H1 (cell line): ENCODE results near the gene CTIF. TPM values are rescaled to one million over a fixed set of nuclear protein-coding genes. Genes with fewer than 3 reads are reported as not detected.
A peak's percentile ranks its signal among the peaks of the same experiment; 100 is the strongest.

Source experiments
- CTCF ChIA-PET: fragments of 300-600 bp; sonication (Branson Sonifier 250); formaldehyde crosslinking; loops from one replicate; lab custom pipeline; 2021; ENCODE audit not compliant: partially characterized antibody; lab: Charles Lee
- POLR2A ChIA-PET: fragments of 300-600 bp; sonication (Branson Sonifier 250); formaldehyde crosslinking; loops from one replicate; lab custom pipeline; 2021; ENCODE audit warnings: inconsistent platforms; ENCODE audit not compliant: partially characterized antibody; lab: Charles Lee
- DNase-seq, 2 experiments: peaks; one replicate each; pipeline versions ENCODE4 v3.0.0 to v3.0.0-alpha.2; 2010 to 2022; ENCODE audit warnings: low spot score in 2 of 2, low read depth in 1 of 2, mixed read lengths in 1 of 2
- FAIRE-seq: peaks from 2 replicates; lab custom pipeline; 2011; peaks lifted over from hg19 to GRCh38; lab: Jason Lieb, UNC
- H2AFZ ChIP-seq: 2 replicates; pipeline ENCODE4 v1.8.1; 2012; ENCODE audit warnings: low read length, inconsistent platforms
- H2AK5ac ChIP-seq: 2 replicates; pipeline ENCODE4 v1.6.1; 2013; ENCODE audit warnings: low read depth, low read length
- H2BK120ac ChIP-seq: replicated peaks from 2 replicates; pipeline ENCODE3; 2013; ENCODE audit warnings: low read depth, low read length, inconsistent platforms
- H2BK12ac ChIP-seq: 2 replicates; pipeline ENCODE4 v1.6.1; 2013; ENCODE audit warnings: low read depth, low read length
- H2BK15ac ChIP-seq: 2 replicates; pipeline ENCODE4 v1.6.1; 2013; ENCODE audit warnings: low read length
- H2BK20ac ChIP-seq: 2 replicates; pipeline ENCODE4 v1.6.1; 2013; ENCODE audit warnings: low read length
- H2BK5ac ChIP-seq: 2 replicates; pipeline ENCODE4 v1.6.1; 2013; ENCODE audit warnings: low read depth, low read length
- H3K14ac ChIP-seq: 2 replicates; pipeline ENCODE4 v1.6.1; 2013; ENCODE audit warnings: inconsistent platforms; ENCODE audit not compliant: insufficient read length
- H3K18ac ChIP-seq: 2 replicates; pipeline ENCODE4 v1.6.1; 2013; ENCODE audit warnings: low read length; ENCODE audit errors: extremely low read depth
- H3K23ac ChIP-seq: 2 replicates; pipeline ENCODE4 v1.6.1; 2013; ENCODE audit warnings: inconsistent platforms; ENCODE audit not compliant: insufficient read length
- H3K23me2 ChIP-seq: 2 replicates; pipeline ENCODE4 v1.6.1; 2013; ENCODE audit warnings: low read depth, low read length
- H3K27ac ChIP-seq: 2 replicates; pipeline ENCODE4 v1.6.1; 2011; ENCODE audit warnings: low read depth, low read length, inconsistent platforms
- H3K27me3 ChIP-seq, 4 experiments: replicated peaks in 1 of 4; 1 replicate in 1 of 4; 2 replicates in 3 of 4; pipeline versions ENCODE4 v1.6.1 to v1.8.1; 2011 to 2013; ENCODE audit warnings: low read length in 3 of 4, mild to moderate bottlenecking in 3 of 4, inconsistent platforms in 2 of 4, mixed read lengths in 2 of 4, moderate library complexity in 1 of 4; ENCODE audit not compliant: control insufficient read depth in 3 of 4, insufficient read depth in 3 of 4; ENCODE audit errors: extremely low read depth in 1 of 4
- H3K36me3 ChIP-seq, 4 experiments: 2 replicates each; pipeline versions ENCODE4 v1.6.1 to v1.8.1; 2011 to 2013; ENCODE audit warnings: mild to moderate bottlenecking in 4 of 4, low read length in 3 of 4, moderate library complexity in 2 of 4, control low read depth in 1 of 4, inconsistent platforms in 1 of 4; ENCODE audit not compliant: insufficient read depth in 4 of 4, control insufficient read depth in 2 of 4
- H3K4ac ChIP-seq: replicated peaks from 2 replicates; pipeline ENCODE3; 2013; ENCODE audit warnings: low read length, low read depth, mixed read lengths, inconsistent platforms; ENCODE audit not compliant: insufficient read length
- H3K4me1 ChIP-seq, 4 experiments: replicated peaks in 1 of 4; 1 replicate in 1 of 4; 2 replicates in 3 of 4; pipeline versions ENCODE4 v1.6.1 to v1.8.1; 2011 to 2013; ENCODE audit warnings: low read length in 3 of 4, inconsistent platforms in 2 of 4, mixed read lengths in 1 of 4; ENCODE audit not compliant: insufficient read depth in 4 of 4, control insufficient read depth in 3 of 4
- H3K4me2 ChIP-seq, 2 experiments: 2 replicates each; pipeline versions ENCODE4 v1.6.1 to v1.8.1; 2011 to 2013; ENCODE audit warnings: low read depth in 2 of 2, low read length in 2 of 2, control low read depth in 1 of 2, inconsistent platforms in 1 of 2, mild to moderate bottlenecking in 1 of 2; ENCODE audit not compliant: insufficient read depth in 1 of 2
- H3K4me3 ChIP-seq, 4 experiments: fragments of 200-600, 300-600 bp in 1 of 4; sonication (generic), shearing (Covaris generic), sonication (Bioruptor Twin) in 1 of 4; 2 replicates each; pipeline versions ENCODE4 v1.5.1 to v1.8.1; 2011 to 2016; ENCODE audit warnings: low read length in 4 of 4, low read depth in 3 of 4, control low read depth in 2 of 4, inconsistent platforms in 2 of 4, mild to moderate bottlenecking in 2 of 4, mixed read lengths in 1 of 4, moderate library complexity in 1 of 4; ENCODE audit not compliant: insufficient read depth in 2 of 4; ENCODE audit errors: extremely low read depth in 1 of 4
- H3K56ac ChIP-seq: replicated peaks from 2 replicates; pipeline ENCODE3; 2013; ENCODE audit warnings: low read depth, mild to moderate bottlenecking, mixed read lengths, low read length, inconsistent platforms; ENCODE audit not compliant: insufficient read length
- H3K79me1 ChIP-seq: 2 replicates; pipeline ENCODE4 v1.6.1; 2013; ENCODE audit warnings: low read depth, low read length, control low read depth
- H3K79me2 ChIP-seq, 2 experiments: 2 replicates each; pipeline versions ENCODE4 v1.6.1 to v1.8.1; 2012 to 2013; ENCODE audit warnings: low read length in 2 of 2, mild to moderate bottlenecking in 2 of 2, inconsistent platforms in 1 of 2; ENCODE audit not compliant: insufficient read depth in 2 of 2, control insufficient read depth in 1 of 2
- H3K9ac ChIP-seq, 4 experiments: replicated peaks in 1 of 4; 1 replicate in 1 of 4; 2 replicates in 3 of 4; pipeline versions ENCODE4 v1.6.1 to v1.8.1; 2011 to 2013; ENCODE audit warnings: low read depth in 3 of 4, low read length in 3 of 4, control low read depth in 2 of 4, mild to moderate bottlenecking in 2 of 4, moderate library complexity in 2 of 4, inconsistent platforms in 1 of 4; ENCODE audit errors: extremely low read depth in 1 of 4
- H3K9me3 ChIP-seq, 2 experiments: 2 replicates each; pipeline versions ENCODE4 v1.6.1 to v1.8.1; 2012 to 2013; ENCODE audit warnings: mild to moderate bottlenecking in 2 of 2, moderate library complexity in 2 of 2, control low read depth in 1 of 2, inconsistent platforms in 1 of 2, low read depth in 1 of 2, low read length in 1 of 2, mixed read lengths in 1 of 2; ENCODE audit not compliant: insufficient read depth in 2 of 2
- H4K20me1 ChIP-seq, 2 experiments: replicated peaks in 1 of 2; 2 replicates each; pipeline versions ENCODE3 to v1.8.1; 2011 to 2013; ENCODE audit warnings: inconsistent platforms in 2 of 2, low read length in 2 of 2, mild to moderate bottlenecking in 1 of 2; ENCODE audit not compliant: insufficient read depth in 2 of 2, control insufficient read depth in 1 of 2
- H4K5ac ChIP-seq: 2 replicates; pipeline ENCODE4 v1.6.1; 2013; ENCODE audit warnings: low read length, low read depth, mixed read lengths, inconsistent platforms; ENCODE audit not compliant: insufficient read length
- H4K8ac ChIP-seq: 2 replicates; pipeline ENCODE4 v1.8.0; 2013; ENCODE audit warnings: mild to moderate bottlenecking, moderate library complexity, low read length, inconsistent platforms; ENCODE audit not compliant: insufficient read depth; ENCODE audit errors: extremely low read depth
- H4K91ac ChIP-seq: replicated peaks from 2 replicates; pipeline ENCODE3; 2013; ENCODE audit warnings: low read length, mixed read lengths, inconsistent platforms; ENCODE audit not compliant: insufficient read length
- ASH2L ChIP-seq: fragments of 200-600, 300-600 bp; sonication (generic); IDR thresholded peaks from one replicate; pipeline ENCODE4 v1.7.1; 2017; ENCODE audit warnings: low read length
- BACH1 ChIP-seq: IDR thresholded peaks from 2 replicates; pipeline ENCODE4 v1.6.1; 2012; ENCODE audit warnings: low read length, improper control_type of control experiment
- BRCA1 ChIP-seq: IDR thresholded peaks from 2 replicates; pipeline ENCODE4 v1.6.1; 2012; ENCODE audit warnings: low read depth, low read length, improper control_type of control experiment
- CHD2 ChIP-seq: IDR thresholded peaks from 2 replicates; pipeline ENCODE4 v1.6.1; 2012; ENCODE audit warnings: low read length, improper control_type of control experiment
- EP300 ChIP-seq, 2 experiments: IDR thresholded peaks; 1 replicate in 1 of 2; 2 replicates in 1 of 2; pipeline ENCODE4 v1.6.1; 2011 to 2012; ENCODE audit warnings: low read depth in 2 of 2, low read length in 2 of 2, mild to moderate bottlenecking in 2 of 2, borderline replicate concordance in 1 of 2, inconsistent platforms in 1 of 2, moderate library complexity in 1 of 2
- JUND ChIP-seq: IDR thresholded peaks from 2 replicates; pipeline ENCODE4 v1.6.1; 2011; ENCODE audit warnings: mild to moderate bottlenecking, improper control_type of control experiment, low read length
- KDM1A ChIP-seq: fragments of 200-600, 300-600 bp; sonication (generic); IDR thresholded peaks from 2 replicates; pipeline ENCODE4 v1.7.1; 2016; ENCODE audit warnings: mild to moderate bottlenecking, low read length, borderline replicate concordance
- RAD21 ChIP-seq, 2 experiments: IDR thresholded peaks in 1 of 2; conservative IDR thresholded peaks in 1 of 2; 2 replicates each; pipeline ENCODE4 v1.6.1; 2011; ENCODE audit warnings: low read depth in 2 of 2, low read length in 2 of 2, improper control_type of control experiment in 1 of 2, inconsistent platforms in 1 of 2, mild to moderate bottlenecking in 1 of 2, moderate library complexity in 1 of 2
- SP1 ChIP-seq: IDR thresholded peaks from 2 replicates; pipeline ENCODE4 v1.6.1; 2011; ENCODE audit warnings: low read depth, low read length
- SRF ChIP-seq: IDR thresholded peaks from 2 replicates; pipeline ENCODE4 v1.6.1; 2011; ENCODE audit warnings: mild to moderate bottlenecking, low read depth, low read length, moderate library complexity
- TAF1 ChIP-seq: IDR thresholded peaks from 2 replicates; pipeline ENCODE4 v1.6.1; 2011; ENCODE audit warnings: mild to moderate bottlenecking, low read depth, low read length
- TEAD4 ChIP-seq: IDR thresholded peaks from 2 replicates; pipeline ENCODE4 v1.6.1; 2012; ENCODE audit warnings: low read depth, low read length, inconsistent platforms, mixed read lengths
- USF2 ChIP-seq: IDR thresholded peaks from 2 replicates; pipeline ENCODE4 v1.6.1; 2011; ENCODE audit warnings: low read length, improper control_type of control experiment
- YY1 ChIP-seq: IDR thresholded peaks from 2 replicates; pipeline ENCODE4 v1.6.1; 2011; ENCODE audit warnings: low read depth, mild to moderate bottlenecking, low read length
- WGBS, 2 experiments: shearing (Covaris generic) in 1 of 2; methylation state at CpG; one replicate each; pipeline versions ENCODE4 v1.1.6 to v1.1.7; 2013 to 2015; ENCODE audit warnings: low lambda C conversion rate in 2 of 2, mixed read lengths in 2 of 2, inconsistent platforms in 1 of 2, low coverage in 1 of 2, missing lambda C conversion rate in 1 of 2; ENCODE audit not compliant: insufficient replicate concordance in 2 of 2, insufficient coverage in 1 of 2, insufficient read length in 1 of 2; ENCODE audit errors: extremely low coverage in 1 of 2, missing lambda C conversion rate in 1 of 2; 5-methylcytosine and 5-hydroxymethylcytosine counted together
- polyA plus RNA-seq, 7 experiments: library from polyadenylated mRNA; depleted of rRNA in 3 of 7; stranded (reverse) in 5 of 7; unstranded in 2 of 7; fragments of >200 nt in 5 of 7; fragments of 200-250 nt in 2 of 7; gene quantifications; 1 replicate in 5 of 7; 2 replicates in 1 of 7; 4 replicates in 1 of 7; pipeline versions ENCODE4 v1.2.1 to v1.2.3, GENCODE V29; 2011 to 2013; ENCODE audit warnings: missing spikeins in 2 of 7, mixed read lengths in 2 of 7
- total RNA-seq: library from RNA; stranded (reverse); fragmentation: NEBNext Ultra II Directional; extraction: Animal tissue kit (Norgen Biotek cat#: 25700); gene quantifications from 2 replicates; pipeline ENCODE4 v1.2.1, GENCODE V29; 2021

CTIF gene
- total and polyA plus RNA-seq, 2 of the 8 experiments (the other 6 are each of a cell fraction or from before 2014, with no cell fraction given), result 9.0 to 17.8 TPM

GRCh38 chr18:48536516-48536915, 2.3 kb upstream of the CTIF start:
- Histone ChIP-seq H3K4me2 (no peak overlapping the region), H4K91ac (no peak overlapping the region), H3K23ac (no peak overlapping the region), H4K5ac (no peak overlapping the region), H4K20me1 (peaks cover 0 to 2% of the 10 kb centered on the region in 2 experiments), H3K27ac (no peak overlapping the region), H3K4me3 (no peak overlapping the region), H3K4ac (no peak overlapping the region), H3K79me2 (peaks cover 0 to 1% of the 10 kb centered on the region in 2 experiments; a peak in 1 of 4 replicates), H2BK5ac (no peak overlapping the region), H3K14ac (no peak overlapping the region), H2AK5ac (no peak overlapping the region), H2BK20ac (peak overlapping the region; percentile 3; the same call in 1 of the 2 replicates), H3K27me3 (peaks cover 0 to 6% (median under 1%) of the 10 kb centered on the region in 4 experiments; a peak in 3 of 7 replicates), H3K79me1 (no peaks in the 10 kb centered on the region), H2BK120ac (no peak overlapping the region), H3K36me3 (no peaks in the 10 kb centered on the region), H3K18ac (no peak overlapping the region), H2AFZ (no peak overlapping the region), H3K9ac (no peak overlapping the region), H4K8ac (no peak overlapping the region), H3K4me1 (peaks cover 4 to 17% (median 7%) of the 10 kb centered on the region in 4 experiments; a peak in 6 of 7 replicates), H3K56ac (no peak overlapping the region), H2BK15ac (no peak overlapping the region), H3K9me3 (no peaks in the 10 kb centered on the region), H2BK12ac (no peak overlapping the region; the same call in 1 of the 2 replicates), H3K23me2 (peaks cover 20% of the 10 kb centered on the region)
- ChIA-PET CTCF (interaction anchor here (0.7 to 3.3 kb wide), 2 partner anchors 61 to 70 kb away, joined by 3 to 21 read pairs; no protein-coding TSS in a partner anchor), POLR2A (no interaction called here)
- FAIRE-seq (no peak), DNase-seq (no peak)
- WGBS, 2 experiments, result 78% methylated on average over 6 of the region's 6 CpGs; no CpG with 5 or more reads in 1 of the 2 experiments
- TF ChIP-seq USF2, result no peak
- TF ChIP-seq TEAD4, result no peak
- TF ChIP-seq RAD21 (IDR thresholded peaks at IDR 0.05 in 1 of 2, conservative IDR thresholded peaks at IDR 0.05 in 1 of 2; ENCODE audit: low read depth in 2 of 2, low read length in 2 of 2), result no peak
- no peak for TF ChIP-seq CHD2
- no peak for TF ChIP-seq BRCA1
- TF ChIP-seq SP1, result no peak
- no peak for TF ChIP-seq JUND
- TF ChIP-seq ASH2L, result no peak
- no peak for TF ChIP-seq EP300 (IDR thresholded peaks at IDR 0.05; ENCODE audit: borderline replicate concordance in 1 of 2, low read depth in 2 of 2, low read length in 2 of 2)
- no peak for TF ChIP-seq YY1
- no peak for TF ChIP-seq KDM1A
- no peak for TF ChIP-seq BACH1
- no peak for TF ChIP-seq TAF1
- no peak for TF ChIP-seq SRF
